Common myeloid progenitor, CD34-positive (primary cell): ENCODE data around the gene DGKQ.
A peak's percentile ranks its signal among the peaks of the same experiment; 100 is the strongest.
"Not testable (repeated sequence)": the region's sequence is repeated elsewhere in the genome, so short reads cannot be mapped to it uniquely, and the experiment has no call there.

Experiments used
- CTCF ChIA-PET: fragments of 350-600 bp; sonication (Branson Sonifier 250); formaldehyde crosslinking; loops from one replicate; lab custom pipeline; 2021; ENCODE audit warnings: antibody characterized with exemption; lab: Charles Lee
- POLR2A ChIA-PET: fragments of 350-600 bp; sonication (Branson Sonifier 250); formaldehyde crosslinking; loops from one replicate; lab custom pipeline; 2021; ENCODE audit warnings: antibody characterized with exemption; lab: Charles Lee
- DNase-seq, 3 donors: peaks; one replicate each; pipeline versions ENCODE4 v3.0.0 to v3.0.0-alpha.2; 2013
- H3K27ac ChIP-seq, 2 experiments: 1 replicate in 1 of 2; 2 replicates in 1 of 2; pipeline ENCODE4 v1.7.0; 2013; ENCODE audit warnings: inconsistent platforms in 2 of 2, low read length in 2 of 2, mild to moderate bottlenecking in 2 of 2, low read depth in 1 of 2, moderate library complexity in 1 of 2; ENCODE audit not compliant: severe bottlenecking in 2 of 2, insufficient read depth in 1 of 2, poor library complexity in 1 of 2
- H3K27me3 ChIP-seq, 5 experiments: replicated peaks in 2 of 5; 1 replicate in 3 of 5; 2 replicates in 2 of 5; pipeline versions ENCODE4 v1.6.1 to v1.7.0; 2013; ENCODE audit warnings: low read length in 4 of 5, mild to moderate bottlenecking in 2 of 5, moderate library complexity in 2 of 5, inconsistent platforms in 1 of 5; ENCODE audit not compliant: insufficient read depth in 5 of 5, control insufficient read depth in 4 of 5
- H3K36me3 ChIP-seq, 4 experiments: 1 replicate in 2 of 4; 2 replicates in 2 of 4; pipeline versions ENCODE4 v1.6.1 to v1.7.0; 2013; ENCODE audit warnings: low read length in 3 of 4, control low read depth in 1 of 4, mild to moderate bottlenecking in 1 of 4; ENCODE audit not compliant: control insufficient read depth in 4 of 4, insufficient read depth in 4 of 4
- H3K4me1 ChIP-seq, 4 experiments: 1 replicate in 3 of 4; 2 replicates in 1 of 4; pipeline versions ENCODE4 v1.6.1 to v1.7.1; 2013; ENCODE audit warnings: low read length in 3 of 4, mild to moderate bottlenecking in 3 of 4, control low read depth in 1 of 4, inconsistent platforms in 1 of 4, moderate library complexity in 1 of 4; ENCODE audit not compliant: control insufficient read depth in 4 of 4, insufficient read depth in 4 of 4; ENCODE audit errors: control extremely low read depth in 1 of 4
- H3K4me3 ChIP-seq, 7 experiments: 1 replicate in 4 of 7; 2 replicates in 3 of 7; pipeline versions ENCODE4 v1.5.1 to v1.7.0; 2013; ENCODE audit warnings: mild to moderate bottlenecking in 7 of 7, low read length in 6 of 7, moderate library complexity in 6 of 7, inconsistent platforms in 2 of 7, low read depth in 2 of 7, control low read depth in 1 of 7; ENCODE audit not compliant: insufficient read depth in 4 of 7, control insufficient read depth in 1 of 7; ENCODE audit errors: extremely low read depth in 1 of 7
- H3K9me3 ChIP-seq, 5 experiments: 1 replicate in 4 of 5; 2 replicates in 1 of 5; pipeline versions ENCODE4 v1.6.1 to v1.7.1; 2013; ENCODE audit warnings: low read length in 4 of 5, mild to moderate bottlenecking in 2 of 5, inconsistent platforms in 1 of 5, low read depth in 1 of 5, moderate library complexity in 1 of 5; ENCODE audit not compliant: control insufficient read depth in 4 of 5, insufficient read depth in 2 of 5; ENCODE audit errors: control extremely low read depth in 1 of 5
- WGBS: methylation state at CpG from one replicate; pipeline ENCODE4 v1.1.5; 2013; ENCODE audit not compliant: insufficient coverage; 5-methylcytosine and 5-hydroxymethylcytosine counted together

The DGKQ gene

DNA sequence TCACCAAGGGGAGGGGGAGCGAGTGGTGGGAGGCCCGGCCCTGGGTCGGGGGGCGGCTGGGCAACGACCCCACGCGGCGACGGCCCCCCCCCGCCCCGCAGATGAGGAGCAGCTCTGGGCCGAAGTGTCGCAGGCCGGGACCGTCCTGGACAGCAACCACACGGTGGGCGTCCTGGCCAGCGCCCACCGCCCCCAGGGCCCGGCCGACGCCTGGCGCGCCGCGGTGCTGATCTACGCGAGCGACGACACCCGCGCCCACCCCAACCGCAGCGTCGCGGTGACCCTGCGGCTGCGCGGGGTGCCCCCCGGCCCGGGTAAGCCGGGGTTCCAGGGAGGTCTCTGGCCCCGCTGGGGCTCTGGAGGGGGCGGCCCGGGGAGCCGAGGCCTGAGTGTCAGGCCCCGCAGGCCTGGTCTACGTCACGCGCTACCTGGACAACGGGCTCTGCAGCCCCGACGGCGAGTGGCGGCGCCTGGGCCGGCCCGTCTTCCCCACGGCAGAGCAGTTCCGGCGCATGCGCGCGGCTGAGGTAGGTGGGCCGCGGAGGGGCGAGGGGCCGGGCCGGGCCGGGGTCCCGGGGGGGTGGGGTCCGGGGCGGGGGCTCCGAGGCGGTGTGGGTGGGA lies 29.4 kb upstream of the DGKQ start:
- peak overlapping the region in 1 of 7 experiments; percentile 43 for H3K4me3 ChIP-seq
- no peak for DNase-seq
- CTCF ChIA-PET = interaction anchor here (1.0 kb wide), 1 partner anchor 16 kb away, joined by 3 read pairs; the partner anchor contains the start of gene IDUA
- POLR2A ChIA-PET = no interaction called here
- H3K9me3 ChIP-seq = peaks cover 0 to 8% (median 5%) of the 10 kb centered on the region in 5 experiments
- 3% methylated on average over 35 of the region's 75 CpGs for whole genome bisulfite sequencing
- peaks cover 6 to 94% (median 37%) of the 10 kb centered on the region in 5 experiments for H3K27me3 ChIP-seq
- no peaks in the 10 kb centered on the region for H3K36me3 ChIP-seq
- H3K4me1 ChIP-seq = peaks cover 0 to 21% (median 11%) of the 10 kb centered on the region in 4 experiments
- no peak overlapping the region for H3K27ac ChIP-seq

DNA sequence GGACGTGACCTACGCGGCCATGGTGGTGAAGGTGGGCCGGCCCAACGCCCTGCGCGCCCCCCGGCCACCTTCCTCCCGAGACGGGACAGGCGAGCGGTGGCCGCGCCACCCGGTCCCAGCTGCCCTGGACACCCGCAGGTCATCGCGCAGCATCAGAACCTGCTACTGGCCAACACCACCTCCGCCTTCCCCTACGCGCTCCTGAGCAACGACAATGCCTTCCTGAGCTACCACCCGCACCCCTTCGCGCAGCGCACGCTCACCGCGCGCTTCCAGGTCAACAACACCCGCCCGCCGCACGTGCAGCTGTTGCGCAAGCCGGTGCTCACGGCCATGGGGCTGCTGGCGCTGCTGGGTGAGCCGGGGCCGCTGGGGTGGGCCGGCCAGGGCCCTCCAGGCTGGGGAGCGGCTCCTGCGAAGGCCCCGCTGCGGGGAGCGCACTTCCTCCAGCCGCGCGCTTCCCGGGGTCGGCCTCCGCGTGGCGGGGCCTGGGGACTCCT lies 28.8 kb upstream of the DGKQ start:
- H3K9me3 ChIP-seq = peaks cover 0 to 8% (median 5%) of the 10 kb centered on the region in 5 experiments
- peaks cover 5 to 94% (median 35%) of the 10 kb centered on the region in 5 experiments for H3K27me3 ChIP-seq
- H3K27ac ChIP-seq = no peak overlapping the region
- H3K4me3 ChIP-seq = peak overlapping the region in 3 of 7 experiments; percentile 11 to 43 (median 32)
- peaks cover 0 to 26% (median 16%) of the 10 kb centered on the region in 4 experiments for H3K4me1 ChIP-seq
- peak; percentile 38 to 73 (median 73) for DNase-seq
- ChIA-PET CTCF (interaction anchor here (1.0 kb wide), 1 partner anchor 15 kb away, joined by 3 read pairs; the partner anchor contains the start of gene IDUA), POLR2A (no interaction called here)
- no peaks in the 10 kb centered on the region for H3K36me3 ChIP-seq
- 5% methylated on average over 46 of the region's 54 CpGs for WGBS

DNA sequence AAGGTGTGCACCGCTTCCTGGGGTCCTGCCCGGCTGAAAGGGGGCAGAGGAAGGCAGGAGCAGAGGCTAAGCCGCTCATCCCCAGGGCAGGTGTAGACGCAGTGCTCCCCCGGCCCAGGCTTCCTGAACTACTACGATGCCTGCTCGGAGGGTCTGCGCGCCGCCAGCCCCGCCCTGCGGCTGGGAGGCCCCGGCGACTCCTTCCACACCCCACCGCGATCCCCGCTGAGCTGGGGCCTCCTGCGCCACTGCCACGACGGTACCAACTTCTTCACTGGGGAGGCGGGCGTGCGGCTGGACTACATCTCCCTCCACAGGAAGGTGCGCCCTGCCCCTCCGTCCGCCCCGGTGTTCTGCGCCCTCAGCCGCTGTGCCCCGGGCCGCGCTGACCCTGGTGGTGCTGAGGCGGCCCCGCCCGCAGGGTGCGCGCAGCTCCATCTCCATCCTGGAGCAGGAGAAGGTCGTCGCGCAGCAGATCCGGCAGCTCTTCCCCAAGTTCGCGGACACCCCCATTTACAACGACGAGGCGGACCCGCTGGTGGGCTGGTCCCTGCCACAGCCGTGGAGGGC lies 28.3 kb upstream of the DGKQ start:
- DNase-seq = no peak
- 21% methylated on average over 48 of the region's 48 CpGs for WGBS
- H3K9me3 ChIP-seq = peaks cover 0 to 4% (median 2%) of the 10 kb centered on the region in 5 experiments
- no peak overlapping the region for H3K27ac ChIP-seq
- peaks cover under 1 to 93% (median 33%) of the 10 kb centered on the region in 5 experiments for H3K27me3 ChIP-seq
- peaks cover 0 to 28% (median 18%) of the 10 kb centered on the region in 4 experiments for H3K4me1 ChIP-seq
- ChIA-PET CTCF (interaction anchor here (1.0 kb wide), 1 partner anchor 15 kb away, joined by 3 read pairs; the partner anchor contains the start of gene IDUA), POLR2A (no interaction called here)
- H3K36me3 ChIP-seq = no peaks in the 10 kb centered on the region
- H3K4me3 ChIP-seq = peak overlapping the region in 1 of 7 experiments; percentile 43

DNA sequence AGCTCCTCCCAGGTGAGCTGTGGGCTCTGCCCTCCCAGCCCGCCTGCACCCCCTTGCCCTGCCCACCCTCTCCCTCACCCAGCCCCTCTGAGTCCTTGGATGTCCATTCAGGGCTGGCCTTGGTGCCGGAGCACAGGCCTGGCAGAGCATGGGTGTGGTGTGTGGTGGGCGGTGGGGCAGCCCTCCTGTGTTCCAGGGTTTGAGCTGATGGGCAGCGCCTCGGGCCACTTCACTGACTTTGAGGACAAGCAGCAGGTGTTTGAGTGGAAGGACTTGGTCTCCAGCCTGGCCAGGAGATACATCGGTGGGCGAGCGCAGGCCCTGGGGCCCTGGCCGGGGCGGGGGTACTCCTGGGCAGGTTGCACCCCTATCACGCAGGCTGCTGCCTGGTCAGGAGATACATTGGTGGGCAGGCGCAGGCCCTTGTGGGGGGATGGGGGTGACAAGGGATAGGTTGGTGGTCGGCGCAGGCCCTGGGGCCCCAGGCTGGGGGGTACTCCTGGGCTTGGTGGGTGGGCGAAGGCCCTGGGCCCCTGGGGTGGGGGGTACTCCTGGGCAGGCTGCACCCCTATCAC lies 27.4 kb upstream of the DGKQ start:
- CTCF ChIA-PET = no interaction called here
- Histone ChIP-seq H3K4me3 (no peak overlapping the region), H3K27ac (no peak overlapping the region), H3K4me1 (peaks cover 0 to 28% (median 18%) of the 10 kb centered on the region in 4 experiments), H3K27me3 (peaks cover 0 to 96% (median 33%) of the 10 kb centered on the region in 5 experiments), H3K36me3 (no peaks in the 10 kb centered on the region), H3K9me3 (no peaks in the 10 kb centered on the region)
- POLR2A ChIA-PET = no interaction called here
- no peak for DNase-seq
- 93% methylated on average over 8 of the region's 15 CpGs for WGBS

DNA sequence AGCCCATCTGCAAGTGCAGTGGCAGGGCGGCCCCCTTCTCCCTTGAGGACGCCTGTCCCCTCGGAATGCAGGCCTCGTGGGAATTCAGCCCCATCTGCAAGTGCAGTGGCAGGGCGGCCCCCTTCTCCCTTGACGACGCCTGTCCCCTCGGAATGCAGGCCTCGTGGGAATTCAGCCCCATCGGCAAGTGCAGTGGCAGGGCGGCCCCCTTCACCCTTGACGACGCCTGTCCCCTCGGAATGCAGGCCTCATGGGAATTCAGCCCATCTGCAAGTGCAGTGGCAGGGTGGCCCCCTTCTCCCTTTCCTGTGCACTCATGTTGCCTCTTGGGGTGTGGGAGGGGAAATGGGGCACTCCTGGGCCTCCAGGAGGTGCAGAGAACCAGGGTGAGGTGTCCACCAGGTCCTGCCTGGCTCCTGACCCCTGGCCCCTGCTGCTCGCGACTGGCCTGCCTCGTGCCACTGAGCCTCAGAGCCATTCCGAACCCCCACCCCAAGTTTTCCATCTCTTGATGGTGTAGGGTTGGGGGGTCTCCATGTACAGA lies 26.6 kb upstream of the DGKQ start:
- ChIA-PET POLR2A (no interaction called here), CTCF (no interaction called here)
- Histone ChIP-seq H3K9me3 (no peaks in the 10 kb centered on the region), H3K27me3 (peaks cover 0 to 94% (median 28%) of the 10 kb centered on the region in 5 experiments), H3K4me1 (peaks cover 0 to 28% (median 18%) of the 10 kb centered on the region in 4 experiments), H3K27ac (no peak overlapping the region), H3K4me3 (no peak overlapping the region), H3K36me3 (no peaks in the 10 kb centered on the region)
- 74% methylated on average over 14 of the region's 18 CpGs for WGBS
- no peak for DNase-seq

DNA sequence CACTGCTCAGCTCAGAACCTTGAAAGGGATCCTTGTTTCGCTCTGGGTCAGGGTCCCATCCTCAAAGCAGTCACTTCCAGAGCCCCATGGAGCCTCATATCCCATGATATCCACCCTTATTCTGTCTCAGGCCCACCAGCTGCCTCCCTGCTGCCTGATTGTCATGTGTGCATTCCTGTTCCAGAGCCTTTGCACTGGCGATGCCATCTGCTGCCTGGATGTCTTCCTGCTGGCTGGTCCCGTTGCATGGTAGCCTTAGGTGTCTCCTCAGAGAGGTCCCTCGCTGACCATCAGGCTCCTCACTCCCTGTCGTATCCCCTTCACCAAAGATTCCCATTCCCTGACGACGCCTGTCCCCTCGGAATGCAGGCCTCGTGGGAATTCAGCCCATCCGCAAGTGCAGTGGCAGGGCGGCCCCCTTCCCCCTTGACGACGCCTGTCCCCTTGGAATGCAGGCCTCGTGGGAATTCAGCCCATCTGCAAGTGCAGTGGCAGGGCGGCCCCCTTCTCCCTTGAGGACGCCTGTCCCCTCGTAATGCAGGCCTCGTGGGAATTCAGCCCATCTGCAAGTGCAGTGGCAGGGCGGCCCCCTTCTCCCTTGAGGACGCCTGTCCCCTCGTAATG lies 26.0 kb upstream of the DGKQ start:
- WGBS = 78% methylated on average over 10 of the region's 21 CpGs
- peaks cover 0 to 88% (median 25%) of the 10 kb centered on the region in 5 experiments for H3K27me3 ChIP-seq
- H3K4me3 ChIP-seq, CTCF ChIA-PET, H3K36me3 ChIP-seq, H3K27ac ChIP-seq, H3K9me3 ChIP-seq, POLR2A ChIA-PET, DNase-seq: not testable (repeated sequence)
- peaks cover 0 to 28% (median 18%) of the 10 kb centered on the region in 4 experiments for H3K4me1 ChIP-seq
